BLaER1 (cell line): Measurements from ENCODE around the gene BCL7A.

ENCODE experiments used
- H3K27ac ChIP-seq: shearing (Covaris generic); formaldehyde crosslinking; 2 replicates; pipeline ENCODE4 v1.8.1; 2022
- H3K27me3 ChIP-seq: shearing (Covaris generic); formaldehyde crosslinking; 2 replicates; pipeline ENCODE4 v1.8.1; 2022
- H3K36me3 ChIP-seq: shearing (Covaris generic); formaldehyde crosslinking; 2 replicates; pipeline ENCODE4 v1.8.1; 2022
- H3K4me1 ChIP-seq: shearing (Covaris generic); formaldehyde crosslinking; 2 replicates; pipeline ENCODE4 v1.8.1; 2022
- H3K4me2 ChIP-seq: shearing (Covaris generic); formaldehyde crosslinking; 2 replicates; pipeline ENCODE4 v1.8.1; 2022
- H3K4me3 ChIP-seq: shearing (Covaris generic); formaldehyde crosslinking; 2 replicates; pipeline ENCODE4 v1.8.1; 2022
- H3K9ac ChIP-seq: shearing (Covaris generic); formaldehyde crosslinking; 2 replicates; pipeline ENCODE4 v1.8.1; 2022
- H3K9me3 ChIP-seq: shearing (Covaris generic); formaldehyde crosslinking; 2 replicates; pipeline ENCODE4 v1.8.1; 2022
- H4K20me1 ChIP-seq: shearing (Covaris generic); formaldehyde crosslinking; 2 replicates; pipeline ENCODE4 v1.8.1; 2022
- Cebpa-rat ChIP-seq: shearing (Covaris generic); IDR thresholded peaks from 2 replicates; pipeline ENCODE4 v1.8.1; 2022

Gene BCL7A

GRCh38 chr12:122111089-122111641 lies 89.5 kb downstream of the BCL7A start:
- H3K4me1 ChIP-seq = peaks cover 65% of the 10 kb centered on the region
- TF ChIP-seq Cebpa-rat = no peak
- H3K27me3 ChIP-seq = no peaks in the 10 kb centered on the region
- H3K36me3 ChIP-seq = peaks cover 73% of the 10 kb centered on the region
- no peak overlapping the region for H3K4me3 ChIP-seq
- H3K9ac ChIP-seq = no peak overlapping the region
- peaks cover 100% of the 10 kb centered on the region for H4K20me1 ChIP-seq
- H3K9me3 ChIP-seq = no peaks in the 10 kb centered on the region
- H3K27ac ChIP-seq = no peak overlapping the region
- H3K4me2 ChIP-seq = no peak overlapping the region
